GM12874 (cell line): ENCODE data around the gene SENP1.

Experiments used
- CTCF ChIP-seq: IDR thresholded peaks from 2 replicates; pipeline ENCODE4 v1.5.1; 2011; ENCODE audit warnings: low read depth, mild to moderate bottlenecking, control low read depth, low read length, moderate library complexity; ENCODE audit not compliant: insufficient read depth

Gene SENP1

GRCh38 chr12:48061938-48062719 is 43.8 kb downstream of the SENP1 start:
- no peak for TF ChIP-seq CTCF

GRCh38 chr12:48060474-48060873 is 45.4 kb downstream of the SENP1 start:
- no peak for TF ChIP-seq CTCF

- no peak for TF ChIP-seq CTCF
Observed at GRCh38 chr12:48058771-48059170, 47.1 kb downstream of the SENP1 start.

GRCh38 chr12:48054955-48055821 is 50.7 kb downstream of the SENP1 start:
- no peak for TF ChIP-seq CTCF

- no peak for TF ChIP-seq CTCF
Observed at GRCh38 chr12:48053883-48054282, 52.0 kb downstream of the SENP1 start.

- no peak for TF ChIP-seq CTCF
Observed at GRCh38 chr12:48053122-48053521, 52.8 kb downstream of the SENP1 start.

GRCh38 chr12:48051681-48052080 is 54.2 kb downstream of the SENP1 start:
- no peak for TF ChIP-seq CTCF
